MM.1S (cell line): ENCODE measurements around the gene SLC24A3.

Experiments
- EZH2 ChIP-seq: fragments of 300-600 bp; sonication (generic); optimal IDR thresholded peaks from 2 replicates; pipeline ENCODE3; 2017; ENCODE audit warnings: low read depth, mild to moderate bottlenecking, antibody characterized with exemption, low read length, mixed read lengths
- EZH2phosphoT487 ChIP-seq: fragments of 300-600 bp; sonication (generic); IDR thresholded peaks from 2 replicates; pipeline ENCODE4 v1.6.1; 2018; ENCODE audit warnings: antibody characterized with exemption, low read length
- TF ChIP-seq, protein P1 (sequence below): fragments of 300-600 bp; sonication (generic); IDR thresholded peaks from 2 replicates; pipeline ENCODE4 v1.5.1; 2016; ENCODE audit warnings: antibody characterized with exemption, low read length, mixed read lengths

DNA sequence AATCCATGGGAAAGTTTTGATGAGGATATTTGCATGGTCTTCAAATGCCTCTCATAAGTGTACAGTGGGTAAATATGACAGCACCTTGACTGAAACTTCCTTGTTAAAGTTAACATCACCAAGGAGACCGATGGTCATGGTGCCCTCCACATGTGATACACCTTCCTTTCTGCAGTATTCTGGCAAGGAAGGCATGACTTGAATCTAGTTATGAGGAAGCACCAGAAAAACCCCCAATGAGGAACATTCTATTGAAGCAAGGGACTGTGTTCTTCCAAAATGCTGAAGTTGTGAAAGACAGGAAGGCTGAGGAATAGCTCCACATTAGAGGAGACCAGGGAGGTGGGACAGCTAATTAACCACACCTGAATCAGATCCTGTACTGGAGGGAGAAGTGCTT lies 118.3 kb downstream of the SLC24A3 start:
- TF ChIP-seq, protein P1, sequence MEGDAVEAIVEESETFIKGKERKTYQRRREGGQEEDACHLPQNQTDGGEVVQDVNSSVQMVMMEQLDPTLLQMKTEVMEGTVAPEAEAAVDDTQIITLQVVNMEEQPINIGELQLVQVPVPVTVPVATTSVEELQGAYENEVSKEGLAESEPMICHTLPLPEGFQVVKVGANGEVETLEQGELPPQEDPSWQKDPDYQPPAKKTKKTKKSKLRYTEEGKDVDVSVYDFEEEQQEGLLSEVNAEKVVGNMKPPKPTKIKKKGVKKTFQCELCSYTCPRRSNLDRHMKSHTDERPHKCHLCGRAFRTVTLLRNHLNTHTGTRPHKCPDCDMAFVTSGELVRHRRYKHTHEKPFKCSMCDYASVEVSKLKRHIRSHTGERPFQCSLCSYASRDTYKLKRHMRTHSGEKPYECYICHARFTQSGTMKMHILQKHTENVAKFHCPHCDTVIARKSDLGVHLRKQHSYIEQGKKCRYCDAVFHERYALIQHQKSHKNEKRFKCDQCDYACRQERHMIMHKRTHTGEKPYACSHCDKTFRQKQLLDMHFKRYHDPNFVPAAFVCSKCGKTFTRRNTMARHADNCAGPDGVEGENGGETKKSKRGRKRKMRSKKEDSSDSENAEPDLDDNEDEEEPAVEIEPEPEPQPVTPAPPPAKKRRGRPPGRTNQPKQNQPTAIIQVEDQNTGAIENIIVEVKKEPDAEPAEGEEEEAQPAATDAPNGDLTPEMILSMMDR = no peak
- TF ChIP-seq EZH2 (no peak), EZH2phosphoT487 (no peak)
